Measurements from ENCODE around the gene CIAO1. TPM values are rescaled to one million over a fixed set of nuclear protein-coding genes. Genes with fewer than 3 reads are reported as not detected.

Gene CIAO1
- total and polyA plus RNA-seq, 2 donors (not counting 1 experiment from before 2014, with no cell fraction given), result 57.4 to 101 TPM

DNA sequence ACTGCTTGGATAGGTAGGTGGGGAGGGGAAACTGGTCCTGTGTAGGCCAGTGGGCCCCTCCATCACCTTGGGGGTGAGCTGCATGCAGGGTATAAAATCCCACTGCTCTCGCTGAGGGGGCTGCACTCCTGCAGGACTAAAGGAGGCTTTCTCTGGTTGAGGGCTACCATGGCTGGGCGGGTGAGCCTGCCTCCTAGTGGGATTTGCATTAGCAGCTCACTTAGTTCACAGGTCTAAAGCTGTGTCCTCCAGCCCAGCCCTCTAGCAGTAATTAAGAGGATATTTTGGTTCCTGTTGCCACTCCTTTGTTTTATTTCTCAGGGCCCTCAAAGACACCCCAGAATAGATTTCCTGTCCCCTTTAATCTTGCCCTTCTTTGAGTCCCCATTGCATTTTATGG lies 24.8 kb upstream of the CIAO1 start:
- Histone ChIP-seq H3K27me3 (ENCODE audit: control insufficient read depth, insufficient read depth, low read length) (no peaks in the 10 kb centered on the region), H3K4me2 (ENCODE audit: extremely low read depth, insufficient read depth, low read length) (no peak overlapping the region), H4K20me1 (ENCODE audit: control insufficient read depth, extremely low read depth, insufficient read depth, low read length) (no peaks in the 10 kb centered on the region), H3K4me3 (replicated peaks in 1 of 4; ENCODE audit: control extremely low read depth in 1 of 4, insufficient read depth in 1 of 4, low read depth in 3 of 4, low read length in 4 of 4) (no peak overlapping the region), H3K27ac (ENCODE audit: insufficient read depth, low read length) (no peak overlapping the region), H3K79me2 (ENCODE audit: control insufficient read depth, insufficient read depth, low read length) (no peaks in the 10 kb centered on the region), H3K9ac (ENCODE audit: insufficient read depth, low read length) (no peak overlapping the region), H3K9me3 (ENCODE audit: control insufficient read depth, insufficient read depth, low read depth, low read length) (no peaks in the 10 kb centered on the region), H3K4me1 (ENCODE audit: control insufficient read depth, extremely low read depth, insufficient read depth, low read length) (peaks cover 2% of the 10 kb centered on the region), H3K36me3 (ENCODE audit: control insufficient read depth, insufficient read depth, low read length) (no peaks in the 10 kb centered on the region), H2AFZ (ENCODE audit: low read length) (no peak overlapping the region)
- DNase-seq (ENCODE audit: low read depth in 2 of 2), result no peak
- TF ChIP-seq CTCF (conservative IDR thresholded peaks at IDR 0.05 in 1 of 2, IDR thresholded peaks at IDR 0.05 in 1 of 2; ENCODE audit: low read depth in 1 of 2, low read length in 2 of 2), result no peak
- TF ChIP-seq EZH2 (IDR thresholded peaks at IDR 0.05; ENCODE audit: low read length, missing control alignments), result no peak

DNA sequence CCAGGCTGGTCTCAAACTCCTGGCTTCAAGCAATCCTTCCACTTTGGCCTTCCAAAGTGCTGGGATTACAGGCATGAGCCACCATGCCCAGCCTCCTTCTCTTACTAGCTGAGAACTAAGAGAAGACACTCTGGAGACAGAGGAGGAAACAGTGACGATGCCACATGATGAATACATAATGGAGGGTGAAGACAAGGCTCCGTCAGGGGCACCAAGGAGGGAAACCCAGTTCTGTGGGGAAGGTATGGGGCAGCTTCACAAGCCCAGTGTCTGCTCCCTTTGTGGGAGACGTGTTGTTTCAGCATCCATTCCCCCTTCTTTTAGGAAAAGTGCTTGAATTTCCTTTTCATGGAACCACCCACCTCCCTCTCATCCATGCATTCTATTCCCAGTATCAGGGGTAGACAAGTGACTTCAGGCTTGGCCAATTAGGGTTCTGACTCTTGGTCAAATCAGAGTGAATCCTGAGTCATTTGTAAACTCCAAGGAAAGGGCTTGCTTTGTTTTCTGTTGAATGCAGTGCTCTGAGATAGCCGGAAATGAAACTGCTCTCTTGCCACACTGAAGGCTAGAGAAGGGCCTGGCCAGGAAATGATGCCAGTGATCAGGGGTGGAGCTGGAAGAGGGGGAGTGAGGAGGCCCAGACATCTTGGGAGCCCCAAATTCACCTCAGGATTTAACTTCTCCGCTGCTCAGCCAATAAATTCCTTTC lies 24.0 kb upstream of the CIAO1 start:
- Histone ChIP-seq H3K27me3 (ENCODE audit: control insufficient read depth, insufficient read depth, low read length) (no peaks in the 10 kb centered on the region), H3K36me3 (ENCODE audit: control insufficient read depth, insufficient read depth, low read length) (peaks cover under 1% of the 10 kb centered on the region), H3K9me3 (ENCODE audit: control insufficient read depth, insufficient read depth, low read depth, low read length) (no peaks in the 10 kb centered on the region), H3K27ac (ENCODE audit: insufficient read depth, low read length) (peak overlapping the region; percentile 16), H3K4me2 (ENCODE audit: extremely low read depth, insufficient read depth, low read length) (peak overlapping the region; percentile 3), H3K9ac (ENCODE audit: insufficient read depth, low read length) (no peak overlapping the region), H3K4me3 (replicated peaks in 1 of 4; ENCODE audit: control extremely low read depth in 1 of 4, insufficient read depth in 1 of 4, low read depth in 3 of 4, low read length in 4 of 4) (no peak overlapping the region), H3K79me2 (ENCODE audit: control insufficient read depth, insufficient read depth, low read length) (no peaks in the 10 kb centered on the region), H4K20me1 (ENCODE audit: control insufficient read depth, extremely low read depth, insufficient read depth, low read length) (no peaks in the 10 kb centered on the region), H2AFZ (ENCODE audit: low read length) (peak overlapping the region; percentile 4), H3K4me1 (ENCODE audit: control insufficient read depth, extremely low read depth, insufficient read depth, low read length) (peaks cover 2% of the 10 kb centered on the region)
- no peak for TF ChIP-seq EZH2 (IDR thresholded peaks at IDR 0.05; ENCODE audit: low read length, missing control alignments)
- TF ChIP-seq CTCF (conservative IDR thresholded peaks at IDR 0.05 in 1 of 2, IDR thresholded peaks at IDR 0.05 in 1 of 2; ENCODE audit: low read depth in 1 of 2, low read length in 2 of 2), result no peak
- DNase-seq (ENCODE audit: low read depth in 2 of 2), result peak; percentile 24 to 80

- H3K9me3 ChIP-seq (ENCODE audit: control insufficient read depth, insufficient read depth, low read depth, low read length), result no peaks in the 10 kb centered on the region
- peaks cover 2% of the 10 kb centered on the region for H3K4me1 ChIP-seq (ENCODE audit: control insufficient read depth, extremely low read depth, insufficient read depth, low read length)
- no peak overlapping the region for H3K4me2 ChIP-seq (ENCODE audit: extremely low read depth, insufficient read depth, low read length)
- DNase-seq (ENCODE audit: low read depth in 2 of 2), result no peak
- TF ChIP-seq CTCF (conservative IDR thresholded peaks at IDR 0.05 in 1 of 2, IDR thresholded peaks at IDR 0.05 in 1 of 2; ENCODE audit: low read depth in 1 of 2, low read length in 2 of 2) (no peak), EZH2 (IDR thresholded peaks at IDR 0.05; ENCODE audit: low read length, missing control alignments) (no peak)
- peaks cover 2% of the 10 kb centered on the region for H3K36me3 ChIP-seq (ENCODE audit: control insufficient read depth, insufficient read depth, low read length)
- H3K27me3 ChIP-seq (ENCODE audit: control insufficient read depth, insufficient read depth, low read length), result no peaks in the 10 kb centered on the region
- no peaks in the 10 kb centered on the region for H4K20me1 ChIP-seq (ENCODE audit: control insufficient read depth, extremely low read depth, insufficient read depth, low read length)
- H3K79me2 ChIP-seq (ENCODE audit: control insufficient read depth, insufficient read depth, low read length), result no peaks in the 10 kb centered on the region
- H3K4me3 ChIP-seq (replicated peaks in 1 of 4; ENCODE audit: control extremely low read depth in 1 of 4, insufficient read depth in 1 of 4, low read depth in 3 of 4, low read length in 4 of 4), result no peak overlapping the region
- H3K27ac ChIP-seq (ENCODE audit: insufficient read depth, low read length), result no peak overlapping the region
- H3K9ac ChIP-seq (ENCODE audit: insufficient read depth, low read length), result no peak overlapping the region
- no peak overlapping the region for H2AFZ ChIP-seq (ENCODE audit: low read length)
Measured at GRCh38 chr2:96243843-96244242, 22.2 kb upstream of the CIAO1 start.
